IPS-15b (cell line): Measurements from ENCODE around the gene PNKD.
A peak's percentile ranks its signal among the peaks of the same experiment; 100 is the strongest.

Source experiments
- H3K27me3 ChIP-seq: one replicate; pipeline ENCODE4 v1.6.1; 2013; ENCODE audit warnings: low read length; ENCODE audit not compliant: control insufficient read depth, insufficient read depth
- H3K36me3 ChIP-seq: one replicate; pipeline ENCODE4 v1.6.1; 2013; ENCODE audit warnings: low read length; ENCODE audit not compliant: control insufficient read depth, insufficient read depth
- H3K4me1 ChIP-seq: one replicate; pipeline ENCODE4 v1.6.1; 2013; ENCODE audit warnings: mild to moderate bottlenecking, low read length; ENCODE audit not compliant: control insufficient read depth, insufficient read depth
- H3K4me3 ChIP-seq: one replicate; pipeline ENCODE4 v1.5.1; 2013; ENCODE audit warnings: low read depth, low read length
- H3K9ac ChIP-seq: one replicate; pipeline ENCODE4 v1.6.1; 2013; ENCODE audit warnings: low read depth, mild to moderate bottlenecking, low read length
- H3K9me3 ChIP-seq: one replicate; pipeline ENCODE4 v1.6.1; 2013; ENCODE audit warnings: mild to moderate bottlenecking, low read length; ENCODE audit not compliant: control insufficient read depth, insufficient read depth

Gene PNKD

GRCh38 chr2:218367415-218368149 lies 97.3 kb downstream of the PNKD start:
- H3K27me3 ChIP-seq: peaks cover 8% of the 10 kb centered on the region
- H3K9ac ChIP-seq: peak overlapping the region; percentile 79
- peak overlapping the region; percentile 91 for H3K4me3 ChIP-seq
- H3K9me3 ChIP-seq: no peaks in the 10 kb centered on the region
- H3K4me1 ChIP-seq: peaks cover 4% of the 10 kb centered on the region
- peaks cover 2% of the 10 kb centered on the region for H3K36me3 ChIP-seq

DNA sequence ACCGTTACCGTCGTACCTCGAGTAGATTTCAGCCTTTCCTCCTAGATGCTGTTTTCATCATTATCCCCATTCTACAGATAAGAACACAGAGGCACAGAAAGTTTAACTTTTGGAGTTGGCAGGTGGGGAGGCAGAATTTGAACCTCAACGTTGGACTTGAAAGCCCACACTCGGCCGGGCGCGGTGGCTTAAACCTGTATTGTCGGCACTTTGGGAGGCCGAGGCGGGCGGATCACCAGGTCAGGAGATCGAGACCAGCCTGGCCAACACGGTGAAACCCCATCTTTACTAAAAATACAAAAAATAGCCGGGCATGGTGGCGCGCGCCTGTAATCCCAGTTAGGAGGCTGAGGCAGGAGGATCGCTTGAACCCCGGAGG lies 97.8 kb downstream of the PNKD start:
- no peak overlapping the region for H3K9ac ChIP-seq
- H3K4me3 ChIP-seq: peak overlapping the region; percentile 91
- peaks cover 8% of the 10 kb centered on the region for H3K27me3 ChIP-seq
- no peaks in the 10 kb centered on the region for H3K9me3 ChIP-seq
- H3K4me1 ChIP-seq: peaks cover 4% of the 10 kb centered on the region
- H3K36me3 ChIP-seq: peaks cover 2% of the 10 kb centered on the region

- peaks cover 8% of the 10 kb centered on the region for H3K27me3 ChIP-seq
- H3K9me3 ChIP-seq: no peaks in the 10 kb centered on the region
- H3K4me3 ChIP-seq: peak overlapping the region; percentile 30
- peaks cover 2% of the 10 kb centered on the region for H3K36me3 ChIP-seq
- H3K9ac ChIP-seq: no peak overlapping the region
- H3K4me1 ChIP-seq: peaks cover 4% of the 10 kb centered on the region
Observed at GRCh38 chr2:218368621-218369153, 98.4 kb downstream of the PNKD start.

DNA sequence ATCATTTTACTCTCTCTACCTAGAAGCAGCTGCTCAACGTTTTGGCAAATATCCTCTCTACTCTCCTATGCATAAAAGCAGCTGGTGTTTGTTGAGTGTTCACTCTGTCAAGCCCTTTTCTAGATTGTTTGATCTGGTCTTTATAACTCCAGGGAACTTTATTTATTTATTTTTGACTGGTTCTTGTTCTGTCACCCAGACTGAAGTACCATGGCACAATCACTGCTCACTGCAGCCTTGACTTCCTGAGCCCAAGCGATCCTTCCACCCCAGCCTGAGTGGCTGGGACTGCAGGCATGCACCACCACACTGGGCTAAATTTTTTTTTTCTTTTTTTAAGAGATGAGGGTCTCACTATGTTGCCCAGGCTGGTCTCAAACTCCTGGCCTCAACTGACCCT lies 99.0 kb downstream of the PNKD start:
- Histone ChIP-seq H3K4me1 (peaks cover 4% of the 10 kb centered on the region), H3K36me3 (peaks cover 2% of the 10 kb centered on the region), H3K9ac (no peak overlapping the region), H3K9me3 (no peaks in the 10 kb centered on the region), H3K4me3 (no peak overlapping the region), H3K27me3 (peaks cover 8% of the 10 kb centered on the region)

DNA sequence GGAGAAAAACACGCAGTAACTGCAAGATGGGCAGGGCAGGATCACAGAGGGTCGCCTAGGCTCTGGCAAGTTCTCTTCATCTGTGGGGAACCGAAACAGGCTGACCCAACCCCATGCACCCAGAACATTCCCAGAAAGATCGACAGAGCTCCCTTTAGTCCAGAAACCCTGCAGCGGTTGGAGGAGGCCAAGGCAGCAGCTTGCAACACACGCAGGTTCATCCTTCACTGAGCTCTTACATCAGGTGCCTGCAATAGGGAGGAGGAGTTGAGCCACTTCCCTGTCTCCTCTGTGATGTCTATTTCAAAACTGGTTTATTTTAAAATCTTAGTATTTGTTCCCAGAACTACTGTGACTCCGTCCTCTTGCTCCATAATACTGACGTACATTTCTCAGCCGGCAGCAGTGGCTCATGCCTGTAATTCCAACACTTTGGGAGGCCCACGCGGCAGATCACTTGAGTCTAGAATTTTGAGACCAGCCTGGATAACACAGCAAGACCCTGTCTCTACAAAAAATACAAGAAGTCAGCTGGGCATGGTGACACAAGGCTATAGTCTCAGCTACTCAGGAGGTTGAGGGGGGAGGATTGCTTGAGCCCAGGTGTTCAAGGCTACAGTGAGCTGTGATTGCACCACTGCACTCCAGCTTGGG lies 100.2 kb downstream of the PNKD start:
- H3K27me3 ChIP-seq: peaks cover 8% of the 10 kb centered on the region
- H3K9ac ChIP-seq: no peak overlapping the region
- peaks cover 4% of the 10 kb centered on the region for H3K4me1 ChIP-seq
- H3K4me3 ChIP-seq: no peak overlapping the region
- peaks cover 2% of the 10 kb centered on the region for H3K36me3 ChIP-seq
- no peaks in the 10 kb centered on the region for H3K9me3 ChIP-seq

DNA sequence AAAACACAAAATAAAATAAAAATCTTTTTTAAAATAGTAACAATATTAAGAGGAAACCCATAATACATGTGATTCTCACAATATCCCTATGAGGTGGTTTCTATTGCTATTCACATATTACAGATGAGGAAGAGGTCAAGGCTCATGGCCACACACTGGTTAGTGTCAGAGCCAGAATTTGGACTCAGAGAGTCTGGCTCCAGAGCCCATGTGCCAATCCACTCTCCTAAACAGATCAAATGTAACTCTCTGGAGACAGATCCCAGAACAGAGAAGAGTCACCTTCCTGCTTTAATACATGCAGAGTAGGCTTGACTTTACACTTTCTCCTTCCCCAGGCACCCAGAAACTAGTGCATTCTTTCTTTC lies 101.6 kb downstream of the PNKD start:
- no peak overlapping the region for H3K4me3 ChIP-seq
- H3K9ac ChIP-seq: no peak overlapping the region
- H3K4me1 ChIP-seq: peaks cover 4% of the 10 kb centered on the region
- no peaks in the 10 kb centered on the region for H3K9me3 ChIP-seq
- peaks cover 6% of the 10 kb centered on the region for H3K27me3 ChIP-seq
- peaks cover 2% of the 10 kb centered on the region for H3K36me3 ChIP-seq

DNA sequence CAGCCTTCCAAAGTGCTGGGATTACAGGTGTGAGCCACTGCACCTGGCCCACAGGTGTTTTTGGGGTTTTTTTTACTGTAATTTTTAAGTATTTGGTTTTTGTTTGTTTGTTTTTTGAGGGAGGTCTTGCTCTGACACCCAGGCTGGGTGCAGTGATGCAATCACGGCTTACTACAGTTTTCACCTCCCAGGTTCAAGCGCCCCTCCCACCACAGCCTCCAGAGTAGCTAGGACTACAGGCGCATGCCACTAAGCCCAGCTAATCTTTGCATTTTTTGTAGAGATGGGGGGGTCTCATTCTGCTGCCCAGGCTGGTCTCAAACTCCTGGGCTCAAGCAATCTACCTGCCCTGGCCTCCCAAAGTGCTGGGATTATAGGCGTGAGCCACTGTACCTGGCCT lies 104.5 kb downstream of the PNKD start:
- no peak overlapping the region for H3K9ac ChIP-seq
- H3K4me3 ChIP-seq: no peak overlapping the region
- no peaks in the 10 kb centered on the region for H3K36me3 ChIP-seq

DNA sequence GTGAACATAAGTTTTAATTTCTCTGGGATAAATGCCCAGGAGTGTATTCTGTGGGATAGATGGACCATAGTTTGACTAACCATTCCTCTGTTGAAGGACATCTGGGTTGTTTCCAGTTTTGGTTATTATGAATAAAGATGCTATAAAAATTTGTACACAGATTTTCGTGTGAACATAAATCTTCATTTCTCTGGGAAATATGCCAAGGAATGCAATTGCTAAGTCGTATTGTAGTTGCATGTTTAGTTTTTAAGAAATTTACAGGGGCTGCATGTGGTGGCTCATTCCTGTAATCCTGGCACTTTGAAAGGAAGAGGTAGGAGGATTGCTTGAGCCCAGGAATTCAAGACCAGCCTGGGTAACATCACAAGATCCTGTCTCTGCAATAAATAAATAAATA lies 104.9 kb downstream of the PNKD start:
- H3K4me1 ChIP-seq: no peaks in the 10 kb centered on the region
- peaks cover under 1% of the 10 kb centered on the region for H3K27me3 ChIP-seq
- no peak overlapping the region for H3K4me3 ChIP-seq
- H3K9me3 ChIP-seq: no peaks in the 10 kb centered on the region
- H3K36me3 ChIP-seq: no peaks in the 10 kb centered on the region
- no peak overlapping the region for H3K9ac ChIP-seq

More for the DNA sequence above, 104.5 kb downstream of the PNKD start:
- Histone ChIP-seq H3K9me3 (no peaks in the 10 kb centered on the region), H3K27me3 (peaks cover 4% of the 10 kb centered on the region), H3K4me1 (no peaks in the 10 kb centered on the region)

DNA sequence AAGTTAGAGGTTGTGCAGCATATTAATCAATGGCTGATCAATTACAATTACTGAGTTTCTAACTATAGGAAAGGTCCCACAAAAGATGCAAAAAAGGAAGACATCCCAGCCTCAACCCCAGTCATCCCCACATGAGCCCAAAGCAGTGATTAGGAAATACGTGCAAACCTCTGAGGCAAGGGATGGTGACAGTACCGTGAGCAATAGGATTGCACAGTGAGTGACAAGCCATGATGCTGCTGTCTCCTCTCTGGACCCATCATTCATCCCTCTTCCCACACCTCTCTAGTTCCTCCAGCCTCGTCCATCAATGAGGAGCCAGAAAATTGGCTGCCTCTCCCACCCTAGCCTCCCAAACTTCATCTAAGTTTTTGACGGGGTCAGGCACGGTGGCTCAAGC lies 107.7 kb downstream of the PNKD start:
- Histone ChIP-seq H3K36me3 (no peaks in the 10 kb centered on the region), H3K9me3 (no peaks in the 10 kb centered on the region), H3K4me3 (no peak overlapping the region), H3K4me1 (no peaks in the 10 kb centered on the region), H3K27me3 (peaks cover 12% of the 10 kb centered on the region), H3K9ac (no peak overlapping the region)

DNA sequence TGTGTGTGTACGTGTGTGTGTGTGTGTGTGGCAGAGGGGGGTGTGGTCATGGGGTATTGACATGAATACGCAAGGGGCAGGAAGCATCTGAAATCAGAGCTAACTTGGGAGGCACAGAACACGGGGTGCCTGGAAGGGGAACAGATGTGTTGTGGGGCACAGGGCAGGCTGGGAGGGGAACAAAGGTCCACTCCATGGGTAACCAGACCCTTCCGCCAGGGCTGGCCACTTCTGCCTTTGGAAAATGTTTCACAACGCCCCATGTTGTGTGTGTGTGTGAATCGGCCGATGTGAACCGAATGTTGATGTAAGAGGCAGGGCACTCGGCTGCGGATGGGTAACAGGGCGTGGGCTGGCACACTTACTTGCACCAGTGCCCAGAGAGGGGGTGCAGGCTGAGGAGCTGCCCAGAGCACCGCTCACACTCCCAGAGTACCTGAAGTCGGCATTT lies 111.6 kb downstream of the PNKD start, which contains the start of gene SLC11A1:
TSS of gene SLC11A1 (plus strand) at position 358 of the 451 bp plus-strand sequence. CDS start 96 bp downstream, outside the sequence.
- Histone ChIP-seq H3K27me3 (peaks cover 36% of the 10 kb centered on the region), H3K9ac (no peak within 1 kb of the TSS), H3K4me3 (no peak within 1 kb of the TSS), H3K9me3 (no peaks in the 10 kb centered on the region), H3K4me1 (peaks cover under 1% of the 10 kb centered on the region), H3K36me3 (no peaks in the 10 kb centered on the region)

GRCh38 chr2:218382785-218383184 lies 112.5 kb downstream of the PNKD start:
- peaks cover 41% of the 10 kb centered on the region for H3K27me3 ChIP-seq
- H3K9ac ChIP-seq: no peak overlapping the region
- H3K36me3 ChIP-seq: no peaks in the 10 kb centered on the region
- peaks cover 4% of the 10 kb centered on the region for H3K4me1 ChIP-seq
- no peaks in the 10 kb centered on the region for H3K9me3 ChIP-seq
- no peak overlapping the region for H3K4me3 ChIP-seq
